PC-3 (cell line): ENCODE measurements around the gene UBASH3B.

ENCODE experiments used
- CTCF ChIP-seq: fragments of 300-600 bp; sonication (generic); conservative IDR thresholded peaks from 2 replicates; pipeline ENCODE4 v1.5.1; 2017; ENCODE audit warnings: antibody characterized with exemption, low read depth, mild to moderate bottlenecking, low read length
- EZH2 ChIP-seq: fragments of 300-600 bp; sonication (generic); IDR thresholded peaks from one replicate; pipeline ENCODE4 v1.6.1; 2017; ENCODE audit warnings: antibody characterized with exemption, mild to moderate bottlenecking, low read length; ENCODE audit not compliant: unreplicated experiment
- EZH2phosphoT487 ChIP-seq: fragments of 300-600 bp; sonication (generic); IDR thresholded peaks from 2 replicates; pipeline ENCODE4 v1.6.1; 2018; ENCODE audit warnings: mild to moderate bottlenecking, antibody characterized with exemption, low read length, borderline replicate concordance

DNA sequence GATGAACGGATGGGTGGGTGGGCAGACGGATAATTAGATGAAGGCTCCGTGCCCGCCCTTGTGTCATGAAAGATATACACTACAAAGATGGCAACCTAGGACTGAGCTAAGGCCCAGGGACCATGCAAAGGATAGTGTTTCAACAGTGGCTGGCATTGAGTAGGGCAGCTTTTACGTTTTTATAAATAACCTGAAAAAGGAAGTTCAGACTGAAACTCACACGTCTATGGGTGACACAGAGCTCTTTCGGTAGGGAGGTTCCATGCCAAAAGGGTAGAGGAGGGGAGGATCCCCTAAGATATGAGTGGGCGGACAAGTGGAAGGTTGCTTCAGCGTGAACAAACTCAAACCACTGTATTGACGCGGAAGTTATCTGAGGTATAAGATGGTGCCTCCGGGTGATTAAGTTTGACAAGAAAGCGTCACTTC lies 90.5 kb downstream of the UBASH3B start:
- TF ChIP-seq CTCF (no peak), EZH2phosphoT487 (no peak), EZH2 (no peak)
